Measurements from ENCODE around the gene CSH2.
"Not testable (repeated sequence)": the region's sequence is repeated elsewhere in the genome, so short reads cannot be mapped to it uniquely, and the experiment has no call there.

DNA sequence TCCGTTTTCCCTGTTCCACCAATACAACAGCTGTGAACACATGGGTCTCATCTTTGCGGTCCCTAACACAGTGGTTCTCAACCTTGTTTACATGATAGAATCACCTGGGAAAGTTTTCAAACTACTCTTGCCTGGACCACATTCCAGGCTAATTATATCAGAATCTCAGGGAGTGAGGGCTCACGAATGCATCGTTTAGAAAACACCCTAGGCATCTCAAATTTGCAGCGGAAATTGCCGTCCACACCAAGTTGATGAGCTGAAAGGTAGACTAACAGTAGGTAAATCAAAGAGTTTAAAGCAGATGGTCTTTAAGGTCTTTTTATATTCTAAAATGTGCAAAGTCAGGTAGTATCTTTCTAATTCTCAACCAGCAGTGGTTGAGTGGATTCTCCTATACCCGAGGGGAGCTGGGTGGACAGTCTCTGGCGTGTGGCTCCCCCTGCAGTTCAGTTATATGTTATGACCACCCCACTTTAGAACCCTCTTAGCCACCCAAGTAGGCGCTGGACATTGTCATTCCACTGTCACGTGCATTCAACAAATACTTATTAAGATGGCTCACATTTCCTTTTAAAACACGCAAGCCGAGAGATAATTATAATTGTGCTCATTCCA is 33.8 kb upstream of the CSH2 start:
- TF ChIP-seq CTCF (IDR thresholded peaks at IDR 0.05): peak; percentile 15; the same call in 1 of the 2 replicates
- TF ChIP-seq ZFX (IDR thresholded peaks at IDR 0.05; ENCODE audit: borderline replicate concordance): not testable (repeated sequence)
